ENCODE measurements around the gene HAGHL. TPM values are rescaled to one million over a fixed set of nuclear protein-coding genes. Genes with fewer than 3 reads are reported as not detected.

The HAGHL gene
- total RNA-seq, 4 donors from 2014 or later: 3.2 to 7.1 (median 4.8) TPM

DNA sequence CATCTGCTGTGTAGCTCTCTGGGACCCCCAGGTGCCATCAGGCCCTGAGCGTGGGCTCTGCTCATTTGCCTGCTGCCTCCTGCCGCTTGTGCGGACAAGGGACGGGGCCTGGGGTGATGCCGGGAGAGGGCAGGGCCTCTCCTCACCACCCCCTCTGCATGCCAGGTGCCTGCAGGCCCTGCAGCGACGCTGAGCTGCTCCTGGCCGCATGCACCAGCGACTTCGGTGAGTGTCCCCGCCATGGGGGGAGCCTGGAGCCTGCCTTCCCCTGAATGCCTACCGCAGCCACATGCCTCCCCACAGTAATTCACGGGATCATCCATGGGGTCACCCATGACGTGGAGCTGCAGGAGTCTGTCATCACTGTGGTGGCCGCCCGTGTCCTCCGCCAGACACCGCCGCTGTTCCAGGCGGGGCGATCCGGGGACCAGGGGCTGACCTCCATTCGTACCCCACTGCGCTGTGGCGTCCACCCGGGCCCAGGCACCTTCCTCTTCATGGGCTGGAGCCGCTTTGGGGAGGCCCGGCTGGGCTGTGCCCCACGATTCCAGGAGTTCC is 10.1 kb upstream of the HAGHL start:
- TF ChIP-seq POLR2AphosphoS5 (IDR thresholded peaks at IDR 0.05) (no peak), EP300 (IDR thresholded peaks at IDR 0.05) (no peak), POLR2A (IDR thresholded peaks at IDR 0.05) (no peak)
- TF ChIP-seq, protein P1, sequence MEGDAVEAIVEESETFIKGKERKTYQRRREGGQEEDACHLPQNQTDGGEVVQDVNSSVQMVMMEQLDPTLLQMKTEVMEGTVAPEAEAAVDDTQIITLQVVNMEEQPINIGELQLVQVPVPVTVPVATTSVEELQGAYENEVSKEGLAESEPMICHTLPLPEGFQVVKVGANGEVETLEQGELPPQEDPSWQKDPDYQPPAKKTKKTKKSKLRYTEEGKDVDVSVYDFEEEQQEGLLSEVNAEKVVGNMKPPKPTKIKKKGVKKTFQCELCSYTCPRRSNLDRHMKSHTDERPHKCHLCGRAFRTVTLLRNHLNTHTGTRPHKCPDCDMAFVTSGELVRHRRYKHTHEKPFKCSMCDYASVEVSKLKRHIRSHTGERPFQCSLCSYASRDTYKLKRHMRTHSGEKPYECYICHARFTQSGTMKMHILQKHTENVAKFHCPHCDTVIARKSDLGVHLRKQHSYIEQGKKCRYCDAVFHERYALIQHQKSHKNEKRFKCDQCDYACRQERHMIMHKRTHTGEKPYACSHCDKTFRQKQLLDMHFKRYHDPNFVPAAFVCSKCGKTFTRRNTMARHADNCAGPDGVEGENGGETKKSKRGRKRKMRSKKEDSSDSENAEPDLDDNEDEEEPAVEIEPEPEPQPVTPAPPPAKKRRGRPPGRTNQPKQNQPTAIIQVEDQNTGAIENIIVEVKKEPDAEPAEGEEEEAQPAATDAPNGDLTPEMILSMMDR (IDR thresholded peaks at IDR 0.05): no peak
- H3K4me1 ChIP-seq: peaks cover 44% of the 10 kb centered on the region
- no CpG with 5 or more reads among the region's 29 CpGs for WGBS

DNA sequence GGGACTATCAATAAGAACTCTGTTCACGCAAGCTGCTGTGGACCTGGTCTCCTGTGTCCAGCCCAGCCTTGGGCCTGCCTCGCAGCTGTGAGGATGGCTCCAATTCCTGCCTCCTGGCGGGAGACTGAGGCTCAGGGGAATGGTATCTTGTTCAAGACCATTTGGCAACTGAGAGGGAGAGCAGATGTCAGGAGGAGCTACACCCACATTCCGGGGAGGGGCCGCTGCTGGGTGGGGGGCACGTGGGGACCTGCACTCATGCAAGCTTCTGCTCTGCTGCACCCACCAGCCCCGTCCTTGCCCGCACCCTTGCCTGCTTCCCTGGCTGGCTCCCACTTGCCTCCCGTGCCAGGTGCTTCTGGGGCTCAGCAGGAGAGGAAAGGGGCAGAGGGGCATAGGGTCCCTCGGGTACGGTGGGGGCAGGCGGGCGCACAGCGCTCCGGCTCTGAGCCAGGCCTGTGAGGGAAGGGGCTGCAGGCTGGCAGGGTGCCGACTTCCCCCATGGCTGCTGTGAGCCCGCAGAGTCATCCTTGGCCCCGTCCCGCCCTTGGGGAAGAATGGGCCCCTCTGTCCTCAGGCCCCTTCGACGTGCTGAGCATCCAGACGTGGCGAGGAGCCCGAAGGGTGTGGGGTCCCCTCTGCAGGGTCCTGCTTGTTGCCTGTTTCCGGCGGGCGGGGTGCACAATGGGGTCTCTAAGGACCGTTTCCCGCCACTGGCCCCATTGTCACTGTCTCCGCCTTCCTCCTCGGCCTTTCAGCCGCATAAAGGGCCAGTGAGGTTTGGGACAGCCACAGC is 9.3 kb upstream of the HAGHL start:
- TF ChIP-seq POLR2AphosphoS5 (IDR thresholded peaks at IDR 0.05) (no peak), EP300 (IDR thresholded peaks at IDR 0.05) (no peak), POLR2A (IDR thresholded peaks at IDR 0.05) (no peak)
- TF ChIP-seq, protein P1 (IDR thresholded peaks at IDR 0.05): no peak
- 72% methylated on average over 7 of the region's 32 CpGs for WGBS
- Histone ChIP-seq H3K4me3 (no peak overlapping the region), H3K27ac (no peak overlapping the region), H3K27me3 (peaks cover 40% of the 10 kb centered on the region), H3K9me3 (no peaks in the 10 kb centered on the region), H3K36me3 (no peaks in the 10 kb centered on the region), H3K4me1 (peaks cover 48% of the 10 kb centered on the region)
- DNase-seq (ENCODE audit: low spot score in 2 of 2): no peak

More for the DNA sequence above, 10.1 kb upstream of the HAGHL start:
- DNase-seq (ENCODE audit: low spot score in 2 of 2): no peak
- Histone ChIP-seq H3K9me3 (no peaks in the 10 kb centered on the region), H3K4me3 (no peak overlapping the region), H3K27ac (no peak overlapping the region), H3K36me3 (no peaks in the 10 kb centered on the region), H3K27me3 (peaks cover 40% of the 10 kb centered on the region)

DNA sequence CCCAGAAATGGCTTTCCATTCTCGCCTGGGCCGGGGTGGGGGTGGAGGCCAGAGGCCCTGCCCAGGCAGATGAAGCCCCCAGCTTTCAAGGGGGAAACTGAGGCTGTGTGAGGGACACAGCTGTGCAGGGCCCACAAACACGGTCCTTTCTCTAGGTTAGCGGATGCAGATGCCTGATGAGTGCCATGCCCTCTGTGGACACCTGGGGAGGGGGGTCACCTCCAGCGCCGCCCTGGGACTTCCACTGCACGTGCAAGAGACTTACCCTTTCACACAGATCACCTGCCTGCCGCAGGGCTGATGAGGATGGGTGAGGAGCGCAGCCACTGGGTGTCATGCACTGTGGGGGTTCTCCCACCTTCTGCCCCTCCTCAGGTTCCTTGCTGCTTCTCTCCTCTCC is 8.5 kb upstream of the HAGHL start:
- Histone ChIP-seq H3K9me3 (no peaks in the 10 kb centered on the region), H3K4me1 (peaks cover 48% of the 10 kb centered on the region), H3K36me3 (no peaks in the 10 kb centered on the region), H3K27ac (no peak overlapping the region), H3K27me3 (peaks cover 40% of the 10 kb centered on the region), H3K4me3 (no peak overlapping the region)
- DNase-seq (ENCODE audit: low spot score in 2 of 2): no peak
- 96% methylated on average over 8 of the region's 9 CpGs for WGBS
- no peak for TF ChIP-seq POLR2AphosphoS5 (IDR thresholded peaks at IDR 0.05)
- no peak for TF ChIP-seq EP300 (IDR thresholded peaks at IDR 0.05)
- TF ChIP-seq, protein P1 (IDR thresholded peaks at IDR 0.05): no peak
- TF ChIP-seq POLR2A (IDR thresholded peaks at IDR 0.05): no peak

DNA sequence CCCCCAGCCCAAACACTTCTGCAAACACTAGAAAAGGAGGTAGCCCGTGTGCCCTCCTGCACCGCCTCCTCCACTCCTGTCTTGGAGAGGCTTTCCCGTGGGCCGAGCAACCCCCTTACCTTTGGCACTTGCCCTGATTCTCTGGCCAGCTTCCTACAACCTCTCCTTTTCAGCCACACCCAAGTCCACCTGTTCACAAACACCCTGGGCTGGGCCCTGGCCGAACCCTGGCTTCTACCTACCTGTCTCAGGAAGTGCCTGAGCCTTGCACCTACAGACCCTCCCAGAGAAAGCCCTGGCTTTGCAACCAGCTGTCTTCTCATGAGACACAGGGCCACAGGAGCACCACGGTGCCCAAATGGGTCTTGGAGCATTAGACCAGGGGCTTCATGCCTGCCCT is 8.0 kb upstream of the HAGHL start:
- no peak for DNase-seq (ENCODE audit: low spot score in 2 of 2)
- WGBS: 73% methylated on average over 6 of the region's 6 CpGs
- Histone ChIP-seq H3K9me3 (no peaks in the 10 kb centered on the region), H3K27ac (no peak overlapping the region), H3K27me3 (peaks cover 36% of the 10 kb centered on the region), H3K4me3 (no peak overlapping the region), H3K4me1 (peaks cover 48% of the 10 kb centered on the region), H3K36me3 (no peaks in the 10 kb centered on the region)
- TF ChIP-seq POLR2AphosphoS5 (IDR thresholded peaks at IDR 0.05) (no peak), POLR2A (IDR thresholded peaks at IDR 0.05) (no peak), EP300 (IDR thresholded peaks at IDR 0.05) (no peak)
- TF ChIP-seq, protein P1 (IDR thresholded peaks at IDR 0.05): no peak

DNA sequence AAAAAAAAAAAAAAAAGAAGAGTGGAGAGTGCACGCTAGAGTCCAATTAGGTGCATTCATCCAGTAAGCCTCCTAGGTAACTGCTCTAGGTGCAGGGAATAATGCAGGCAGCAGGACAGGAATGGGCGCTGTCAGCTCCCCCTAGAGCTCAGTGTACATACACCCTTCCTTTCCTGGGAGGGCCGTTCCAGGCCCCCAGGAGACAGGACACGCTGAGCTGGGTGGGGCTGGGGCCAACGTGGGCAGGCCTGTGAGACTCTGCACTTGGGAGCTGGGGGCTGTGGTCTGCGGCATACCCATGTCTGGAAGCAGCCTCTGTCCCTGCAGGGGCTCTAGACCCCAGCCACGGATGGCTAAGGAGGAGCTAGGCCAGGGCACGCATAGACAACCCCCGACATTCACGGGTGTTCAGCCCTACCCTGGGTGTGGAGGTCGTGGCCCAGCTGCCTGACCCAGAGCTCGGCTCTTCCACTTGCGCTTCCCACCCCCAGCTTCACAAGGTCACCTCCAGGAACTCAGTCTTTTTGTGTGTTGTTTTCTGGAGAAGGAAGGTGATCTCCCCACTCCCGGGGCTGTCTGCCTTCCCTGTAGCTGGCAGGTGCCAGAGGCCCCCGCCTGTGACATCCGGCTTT is 7.0 kb upstream of the HAGHL start:
- Histone ChIP-seq H3K36me3 (no peaks in the 10 kb centered on the region), H3K4me3 (peak overlapping the region; percentile 66), H3K4me1 (peaks cover 41% of the 10 kb centered on the region), H3K27ac (no peak overlapping the region), H3K27me3 (peaks cover 29% of the 10 kb centered on the region), H3K9me3 (no peaks in the 10 kb centered on the region)
- TF ChIP-seq POLR2AphosphoS5 (IDR thresholded peaks at IDR 0.05) (no peak), POLR2A (IDR thresholded peaks at IDR 0.05) (no peak), EP300 (IDR thresholded peaks at IDR 0.05) (no peak)
- TF ChIP-seq, protein P1 (IDR thresholded peaks at IDR 0.05): no peak
- no peak for DNase-seq (ENCODE audit: low spot score in 2 of 2)
- 10% methylated on average over 12 of the region's 16 CpGs for WGBS
